Keratinocyte (primary cell): Measurements from ENCODE around the gene GCFC2. TPM values are rescaled to one million over a fixed set of nuclear protein-coding genes. Genes with fewer than 3 reads are reported as not detected.

Source experiments
- DNase-seq: peaks from one replicate; pipeline ENCODE4 v3.0.0-alpha.2; 2011; ENCODE audit warnings: low read depth, missing footprints, low spot score
- FAIRE-seq: peaks from 2 replicates; lab custom pipeline; 2011; peaks lifted over from hg19 to GRCh38; lab: Jason Lieb, UNC
- H2AFZ ChIP-seq: 2 replicates; pipeline ENCODE4 v1.6.0; 2012; ENCODE audit warnings: low read length, control low read depth, inconsistent platforms; ENCODE audit not compliant: control insufficient read depth
- H3K27ac ChIP-seq: 2 replicates; pipeline ENCODE4 v1.5.1; 2011; ENCODE audit warnings: low read length; ENCODE audit not compliant: control insufficient read depth, insufficient read depth
- H3K27me3 ChIP-seq: 3 replicates; pipeline ENCODE4 v1.6.0; 2011; ENCODE audit warnings: low read length; ENCODE audit not compliant: control insufficient read depth, insufficient read depth; ENCODE audit errors: extremely low read depth
- H3K36me3 ChIP-seq, 2 experiments: 2 replicates in 1 of 2; 3 replicates in 1 of 2; pipeline ENCODE4 v1.5.1; 2011; ENCODE audit warnings: low read length in 2 of 2, mild to moderate bottlenecking in 1 of 2; ENCODE audit not compliant: control insufficient read depth in 2 of 2, insufficient read depth in 2 of 2; ENCODE audit errors: extremely low read depth in 1 of 2
- H3K4me1 ChIP-seq: 3 replicates; pipeline ENCODE4 v1.5.1; 2011; ENCODE audit warnings: low read length; ENCODE audit not compliant: control insufficient read depth, insufficient read depth; ENCODE audit errors: extremely low read depth
- H3K4me2 ChIP-seq: 3 replicates; pipeline ENCODE4 v1.6.0; 2011; ENCODE audit warnings: low read depth, low read length; ENCODE audit not compliant: control insufficient read depth, insufficient read depth; ENCODE audit errors: extremely low read depth
- H3K4me3 ChIP-seq, 3 experiments: fragments of 200-600 bp in 1 of 3; sonication (generic) in 1 of 3; 2 replicates in 2 of 3; 3 replicates in 1 of 3; pipeline ENCODE4 v1.5.1; 2011 to 2016; ENCODE audit warnings: low read length in 3 of 3, mild to moderate bottlenecking in 3 of 3, control low read depth in 2 of 3, inconsistent platforms in 1 of 3, low read depth in 1 of 3, mixed read lengths in 1 of 3, mixed run types in 1 of 3, moderate library complexity in 1 of 3; ENCODE audit not compliant: control insufficient read depth in 2 of 3, insufficient read depth in 2 of 3; ENCODE audit errors: extremely low read depth in 1 of 3
- H3K79me2 ChIP-seq: 2 replicates; pipeline ENCODE4 v1.6.0; 2012; ENCODE audit warnings: low read length; ENCODE audit not compliant: control insufficient read depth, insufficient read depth
- H3K9ac ChIP-seq: 3 replicates; pipeline ENCODE4 v1.6.0; 2011; ENCODE audit warnings: low read length; ENCODE audit not compliant: control insufficient read depth, insufficient read depth; ENCODE audit errors: extremely low read depth
- H3K9me1 ChIP-seq: 3 replicates; pipeline ENCODE4 v1.6.0; 2011; ENCODE audit warnings: low read length; ENCODE audit not compliant: control insufficient read depth, insufficient read depth; ENCODE audit errors: extremely low read depth
- H3K9me3 ChIP-seq: 2 replicates; pipeline ENCODE4 v1.5.1; 2012; ENCODE audit warnings: low read depth, low read length; ENCODE audit not compliant: control insufficient read depth
- H4K20me1 ChIP-seq: 3 replicates; pipeline ENCODE4 v1.6.0; 2011; ENCODE audit warnings: low read length; ENCODE audit not compliant: control insufficient read depth, insufficient read depth; ENCODE audit errors: extremely low read depth
- CTCF ChIP-seq, 3 experiments: IDR thresholded peaks in 1 of 3; conservative IDR thresholded peaks in 1 of 3; optimal IDR thresholded peaks in 1 of 3; 2 replicates in 2 of 3; 3 replicates in 1 of 3; pipeline versions ENCODE3 to v1.5.1; 2011; ENCODE audit warnings: low read length in 3 of 3, mild to moderate bottlenecking in 3 of 3, moderate library complexity in 2 of 3, control low read depth in 1 of 3, inconsistent platforms in 1 of 3; ENCODE audit not compliant: insufficient read depth in 2 of 3; ENCODE audit errors: extremely low read depth in 1 of 3
- EZH2 ChIP-seq: IDR thresholded peaks from one replicate; pipeline ENCODE4 v1.6.1; 2012; ENCODE audit warnings: inconsistent platforms, mild to moderate bottlenecking, low read length, moderate library complexity
- dilution Hi-C: fragments of 300-500 bp; cut with MboI; formaldehyde crosslinking; loops from one replicate; pipeline ENCODE4 v1.7.0; 2020; ENCODE audit warnings: low sequenced_read_pairs; ENCODE audit not compliant: extremely low pct_ligation_motif_present
- polyA plus RNA-seq, 5 experiments: library from polyadenylated mRNA; depleted of rRNA in 3 of 5; stranded (reverse) in 3 of 5; stranded (forward) in 1 of 5; unstranded in 1 of 5; fragments of >200 nt; gene quantifications; 1 replicate in 1 of 5; 2 replicates in 3 of 5; 3 replicates in 1 of 5; pipeline versions ENCODE4 v1.2.1 to v1.2.3, GENCODE V29; 2011 to 2012; ENCODE audit warnings: missing spikeins in 2 of 5, low read depth in 1 of 5, low replicate concordance in 1 of 5

The GCFC2 gene
- polyA plus RNA-seq, 1 donor (not counting 4 experiments of a cell fraction or from before 2014, with no cell fraction given), result 17.0 TPM

- H3K9me3 ChIP-seq, result no peaks in the 10 kb centered on the region
- H3K4me2 ChIP-seq, result peak overlapping the region; percentile 94
- H3K4me1 ChIP-seq, result peaks cover 12% of the 10 kb centered on the region
- H3K27me3 ChIP-seq, result no peaks in the 10 kb centered on the region
- TF ChIP-seq CTCF (optimal IDR thresholded peaks at IDR 0.05 in 1 of 3, IDR thresholded peaks at IDR 0.05 in 1 of 3, conservative IDR thresholded peaks at IDR 0.05 in 1 of 3; ENCODE audit: extremely low read depth in 1 of 3, insufficient read depth in 2 of 3, low read length in 3 of 3) (no peak), EZH2 (no peak)
- no peak for DNase-seq
- H3K36me3 ChIP-seq, result no peaks in the 10 kb centered on the region
- no peaks in the 10 kb centered on the region for H4K20me1 ChIP-seq
- H3K79me2 ChIP-seq, result peaks cover 9% of the 10 kb centered on the region
- H3K4me3 ChIP-seq, result peak overlapping the region; percentile 55 to 90 (median 77)
- dilution Hi-C loops, result no loop called here
- H2AFZ ChIP-seq, result peak overlapping the region; percentile 68
- H3K9me1 ChIP-seq, result no peaks in the 10 kb centered on the region
- H3K27ac ChIP-seq, result peak overlapping the region; percentile 83
- H3K9ac ChIP-seq, result peak overlapping the region; percentile 88
- FAIRE-seq, result no peak
Measured at GRCh38 chr2:75710220-75710576, 517 bp downstream of the GCFC2 start.

- peak overlapping the region; percentile 22 for H3K9ac ChIP-seq
- H3K4me1 ChIP-seq, result peaks cover 12% of the 10 kb centered on the region
- TF ChIP-seq CTCF (optimal IDR thresholded peaks at IDR 0.05 in 1 of 3, IDR thresholded peaks at IDR 0.05 in 1 of 3, conservative IDR thresholded peaks at IDR 0.05 in 1 of 3; ENCODE audit: extremely low read depth in 1 of 3, insufficient read depth in 2 of 3, low read length in 3 of 3) (no peak), EZH2 (no peak)
- peak overlapping the region in 2 of 3 experiments; percentile 77 to 90 for H3K4me3 ChIP-seq
- no peaks in the 10 kb centered on the region for H4K20me1 ChIP-seq
- H3K4me2 ChIP-seq, result peak overlapping the region; percentile 94
- H3K27ac ChIP-seq, result peak overlapping the region; percentile 83
- peak overlapping the region; percentile 4 for H2AFZ ChIP-seq
- dilution Hi-C loops, result no loop called here
- no peaks in the 10 kb centered on the region for H3K9me1 ChIP-seq
- H3K27me3 ChIP-seq, result no peaks in the 10 kb centered on the region
- H3K9me3 ChIP-seq, result no peaks in the 10 kb centered on the region
- FAIRE-seq, result no peak
- DNase-seq, result no peak
- peaks cover 9% of the 10 kb centered on the region for H3K79me2 ChIP-seq
- peaks cover 3 to 4% of the 10 kb centered on the region in 2 experiments for H3K36me3 ChIP-seq
Measured at GRCh38 chr2:75709297-75709696, 1.4 kb downstream of the GCFC2 start.
